ENCODE data around the gene GATA3.

GATA3 gene

DNA sequence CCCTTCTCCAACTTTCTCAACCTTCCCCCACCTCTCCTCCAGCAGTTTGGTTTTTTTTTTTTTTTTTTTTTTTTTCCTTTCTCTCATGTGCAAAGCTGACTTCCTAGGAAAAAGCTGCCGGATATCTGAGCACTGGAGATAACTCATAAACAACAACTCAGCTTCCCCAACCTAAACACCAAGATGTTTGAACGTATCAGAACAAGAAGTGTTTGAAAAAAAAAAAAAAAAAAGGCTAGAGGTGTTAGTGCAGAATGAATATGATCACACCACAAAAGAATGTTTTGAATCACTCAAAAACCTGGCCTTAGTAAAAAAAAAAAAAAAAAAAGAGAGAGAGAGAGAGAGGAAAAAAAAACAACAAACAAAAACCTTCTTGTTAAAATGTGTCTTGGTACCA is 11.2 kb downstream of the GATA3 start:
- DNase-seq: peak; percentile 47

DNA sequence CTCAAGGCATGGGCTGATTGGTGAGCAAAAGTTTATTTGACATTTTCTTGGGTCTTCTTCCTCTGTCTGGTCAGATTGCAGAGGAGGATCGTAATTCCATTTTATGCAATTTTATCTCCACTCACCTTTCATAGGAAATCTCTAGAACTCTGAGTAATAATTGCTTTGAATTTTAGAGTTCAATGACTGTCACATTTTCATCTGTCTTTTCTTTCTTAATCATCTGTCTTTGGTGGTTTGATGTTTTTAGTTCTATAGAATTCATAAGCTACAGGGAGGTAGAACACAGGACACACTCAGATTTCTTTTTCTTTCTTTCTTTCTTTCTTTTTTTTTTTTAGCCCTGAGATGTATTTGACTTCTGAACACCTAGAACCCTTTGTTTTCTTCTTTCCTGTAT is 11.6 kb downstream of the GATA3 start:
- no peak for DNase-seq

DNA sequence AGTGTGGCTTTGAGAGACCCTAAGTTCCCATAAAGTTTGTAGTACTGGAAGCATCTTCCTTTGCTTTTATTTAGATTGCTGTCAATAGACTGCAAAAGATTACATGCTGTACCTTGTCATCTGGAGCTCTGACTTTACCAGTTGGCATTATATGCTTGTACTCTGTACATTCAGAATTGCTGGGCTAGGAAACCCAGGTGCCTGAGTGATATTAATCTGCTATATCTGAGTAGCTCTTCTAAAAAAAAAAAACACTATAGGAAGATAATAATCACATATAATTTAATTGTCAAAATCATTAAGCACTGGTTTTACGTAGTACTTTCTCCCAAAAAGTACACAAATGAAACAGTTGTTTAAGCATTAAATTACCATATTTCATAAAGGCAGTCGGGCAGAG is 12.3 kb downstream of the GATA3 start:
- no peak for DNase-seq

GRCh38 chr10:8069108-8069507 is 14.6 kb downstream of the GATA3 start:
- DNase-seq: no peak

- DNase-seq: peak; percentile 92
Observed at GRCh38 chr10:8069627-8070026, 15.1 kb downstream of the GATA3 start.

GRCh38 chr10:8070440-8070839 is 16.0 kb downstream of the GATA3 start:
- no peak for DNase-seq

GRCh38 chr10:8071006-8071405 is 16.5 kb downstream of the GATA3 start:
- peak; percentile 45 for DNase-seq

GRCh38 chr10:8071666-8072065 is 17.2 kb downstream of the GATA3 start:
- no peak for DNase-seq

- no peak for DNase-seq
Observed at GRCh38 chr10:8072211-8072610, 17.7 kb downstream of the GATA3 start.

- DNase-seq: peak; percentile 69
Observed at GRCh38 chr10:8073691-8074416, 19.4 kb downstream of the GATA3 start.

DNA sequence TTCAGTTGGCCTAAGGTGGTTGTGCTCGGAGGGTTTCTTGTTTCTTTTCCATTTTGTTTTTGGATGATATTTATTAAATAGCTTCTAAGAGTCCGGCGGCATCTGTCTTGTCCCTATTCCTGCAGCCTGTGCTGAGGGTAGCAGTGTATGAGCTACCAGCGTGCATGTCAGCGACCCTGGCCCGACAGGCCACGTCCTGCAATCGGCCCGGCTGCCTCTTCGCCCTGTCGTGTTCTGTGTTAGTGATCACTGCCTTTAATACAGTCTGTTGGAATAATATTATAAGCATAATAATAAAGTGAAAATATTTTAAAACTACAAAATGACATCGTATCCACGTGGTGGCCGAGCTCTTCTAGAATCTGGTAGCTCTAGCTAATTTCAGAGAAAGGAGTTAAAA is 20.4 kb downstream of the GATA3 start:
- DNase-seq: no peak

DNA sequence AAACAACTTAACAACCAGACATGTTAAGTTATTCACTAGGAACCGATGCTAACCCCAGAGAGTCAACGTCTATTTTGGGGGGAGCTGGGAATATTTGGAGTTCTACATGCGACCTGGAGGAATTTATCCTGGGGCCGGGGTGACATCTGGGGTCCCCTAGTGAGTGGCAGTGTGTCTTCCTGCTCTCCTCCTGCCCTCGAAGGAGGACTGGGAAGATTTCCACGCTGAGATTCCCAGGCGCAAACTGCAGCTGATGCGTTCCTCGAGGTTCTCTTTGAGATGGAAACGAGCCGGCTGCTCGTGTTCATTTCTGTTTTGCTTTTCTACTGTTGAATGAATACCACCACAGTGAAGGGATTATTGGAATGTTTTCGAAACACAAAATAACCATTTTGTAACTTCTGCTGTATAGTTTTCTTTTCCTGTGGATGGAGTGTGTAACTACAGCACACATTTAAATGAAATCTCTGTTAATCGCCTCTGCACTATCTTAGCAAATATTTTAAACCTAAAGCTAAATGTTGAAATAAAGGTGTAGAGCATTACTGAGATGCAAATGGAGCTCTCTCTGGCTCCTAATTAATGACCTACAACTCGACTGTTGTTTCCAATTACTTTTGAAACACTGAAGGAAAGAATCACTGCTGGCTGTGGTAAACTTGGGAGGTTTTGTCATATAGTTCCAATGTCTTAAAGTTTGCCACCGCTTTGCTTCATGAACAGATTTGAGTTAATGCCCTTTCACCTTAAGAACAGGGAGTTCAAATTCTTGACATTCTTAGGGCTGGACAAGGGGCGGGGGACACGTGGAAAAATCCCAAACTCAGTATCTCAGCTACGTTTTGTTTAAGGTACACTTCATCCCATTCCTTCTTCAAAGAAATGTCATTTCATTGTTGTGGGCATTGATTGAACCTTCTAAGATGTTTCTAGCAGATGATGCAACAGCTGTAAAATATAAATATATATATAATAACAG is 21.1 kb downstream of the GATA3 start:
- no peak for DNase-seq

DNA sequence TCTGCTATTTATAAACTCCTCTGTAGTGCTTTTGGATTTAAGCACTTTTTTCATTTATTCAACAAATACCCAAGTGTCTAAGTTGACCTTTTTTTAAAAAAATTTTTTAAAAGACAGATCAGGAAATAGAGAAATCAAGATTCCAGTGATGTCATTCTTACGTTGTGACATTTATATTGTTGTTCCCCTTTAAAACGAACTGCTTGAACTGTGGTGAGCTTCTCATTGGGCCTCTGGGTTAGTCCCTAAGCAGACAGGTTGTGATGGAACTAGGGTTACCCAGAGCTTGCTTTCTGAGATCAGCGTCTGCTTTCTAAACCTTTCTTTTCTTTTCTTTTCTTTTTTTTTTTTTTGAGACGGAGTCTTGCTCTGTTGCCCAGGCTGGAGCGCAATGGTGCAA is 22.4 kb downstream of the GATA3 start:
- no peak for DNase-seq

GRCh38 chr10:8078027-8078426 is 23.5 kb downstream of the GATA3 start:
- DNase-seq: no peak

- DNase-seq: no peak
Observed at GRCh38 chr10:8079126-8079525, 24.6 kb downstream of the GATA3 start.

GRCh38 chr10:8084799-8085198 is 30.3 kb downstream of the GATA3 start:
- peak; percentile 5 for DNase-seq

GRCh38 chr10:8085251-8085650 is 30.8 kb downstream of the GATA3 start:
- no peak for DNase-seq

- no peak for DNase-seq
Observed at GRCh38 chr10:8086315-8086714, 31.8 kb downstream of the GATA3 start.

DNA sequence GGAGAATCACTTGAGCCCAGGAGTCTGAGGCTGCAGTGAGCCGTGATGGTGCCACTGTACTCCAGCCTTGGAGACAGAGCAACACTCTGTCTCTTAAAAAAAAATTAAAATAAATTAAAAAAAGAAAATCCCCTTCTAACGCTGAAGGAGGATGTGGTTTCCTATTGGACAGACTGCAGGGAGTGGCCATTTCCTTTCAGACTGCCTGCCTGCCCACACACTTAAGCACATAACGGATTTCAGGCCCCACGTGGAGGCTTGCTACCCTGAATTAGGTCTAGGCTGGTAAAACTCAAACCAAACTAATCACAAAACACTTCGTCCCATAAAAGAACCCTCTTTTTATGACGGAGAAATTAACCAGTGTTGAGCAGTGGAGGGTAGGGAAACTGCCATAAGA is 34.0 kb downstream of the GATA3 start:
- no peak for DNase-seq

GRCh38 chr10:8092428-8092827 is 37.9 kb downstream of the GATA3 start:
- no peak for DNase-seq

DNA sequence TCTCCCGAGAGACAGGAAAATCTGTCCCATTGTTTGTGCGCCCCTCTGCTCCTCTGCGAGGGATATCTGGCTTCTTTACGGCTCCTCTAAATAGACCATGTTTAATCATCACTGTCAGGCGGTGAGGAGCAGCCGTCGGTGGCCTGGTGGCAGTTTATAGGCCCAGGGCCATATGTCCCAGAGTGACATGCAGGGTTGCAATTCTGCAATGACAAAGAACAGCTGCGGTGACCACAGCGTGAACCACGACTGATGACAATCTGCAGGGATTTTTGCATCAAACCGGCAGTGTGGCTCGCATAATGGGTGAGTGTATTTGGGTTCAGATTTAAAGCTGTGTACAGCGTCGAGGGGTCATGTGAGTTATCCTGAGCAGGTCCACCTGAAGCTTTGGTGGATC is 41.5 kb downstream of the GATA3 start:
- no peak for DNase-seq

GRCh38 chr10:8096931-8097330 is 42.4 kb downstream of the GATA3 start:
- DNase-seq: no peak

- DNase-seq: no peak
Observed at GRCh38 chr10:8100366-8100765, 45.9 kb downstream of the GATA3 start.

Data from fibroblast of skin of abdomen (primary cell).